IPS-NIHi7 (cell line): ENCODE data around the gene FOXO6.

Source experiments
- DNase-seq: peaks from one replicate; pipeline ENCODE4 v3.0.0; 2012; ENCODE audit warnings: mixed read lengths; ENCODE audit errors: extremely low spot score

FOXO6 gene

DNA sequence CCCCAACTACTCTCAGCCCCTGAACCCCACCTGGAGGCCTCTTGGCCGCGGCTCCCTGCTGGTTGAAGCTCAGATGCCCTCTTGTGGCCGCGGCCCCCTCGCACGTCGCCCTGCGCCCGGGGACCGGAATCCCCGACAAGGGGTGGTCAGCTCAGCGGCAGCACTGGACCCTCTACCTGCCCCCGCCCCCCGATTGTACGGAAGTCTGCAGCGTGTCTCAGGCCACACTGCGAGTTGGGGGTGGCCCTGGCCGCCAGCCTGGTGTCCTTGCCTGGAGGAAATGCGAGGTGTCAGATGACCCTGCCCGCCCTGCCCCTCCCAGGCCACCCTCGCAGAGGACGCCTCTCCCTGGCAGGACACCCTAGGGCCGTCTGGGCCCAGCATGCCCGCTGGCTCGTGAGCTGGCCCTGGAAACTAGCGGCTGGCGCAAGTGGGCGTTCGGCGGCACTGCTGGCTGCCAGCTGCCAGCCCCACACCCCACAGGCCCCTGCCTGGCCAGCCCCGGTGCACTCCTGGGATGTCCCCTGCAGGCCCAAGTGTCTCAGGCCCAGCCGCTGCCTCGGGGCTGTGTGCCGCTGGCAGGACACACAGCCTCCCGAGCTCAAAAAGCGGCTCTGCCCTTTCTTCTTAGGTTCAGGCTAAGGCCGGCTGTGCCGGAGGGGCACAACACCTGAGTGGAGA lies 62.4 kb downstream of the FOXO6 start:
- peak; percentile 68 for DNase-seq

DNA sequence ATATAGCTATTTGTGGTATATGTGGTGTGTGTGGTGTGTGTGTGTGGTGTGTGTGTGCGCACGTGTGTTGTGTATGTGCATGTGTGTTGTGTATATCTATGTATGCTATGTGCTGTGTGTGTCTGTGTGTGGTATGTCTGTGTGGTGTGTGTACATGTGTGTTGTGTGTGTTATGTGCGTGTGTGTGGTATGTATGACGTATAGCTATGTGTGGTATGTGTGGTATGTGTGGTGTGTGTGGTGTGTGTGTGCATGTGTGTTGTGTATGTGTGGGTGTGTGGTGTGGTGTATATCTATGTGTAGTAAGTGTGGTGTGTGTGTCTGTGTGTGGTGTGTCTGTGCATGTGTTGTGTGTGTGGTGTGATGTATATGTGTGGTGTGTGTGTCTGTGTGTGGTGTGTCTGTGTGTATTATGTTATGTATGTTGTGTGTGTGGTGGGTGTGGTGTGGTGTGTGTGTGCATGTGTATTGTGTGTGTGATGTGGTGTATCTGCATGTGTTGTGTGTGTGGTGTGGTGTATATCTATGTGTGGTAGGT lies 63.4 kb downstream of the FOXO6 start:
- no peak for DNase-seq

DNA sequence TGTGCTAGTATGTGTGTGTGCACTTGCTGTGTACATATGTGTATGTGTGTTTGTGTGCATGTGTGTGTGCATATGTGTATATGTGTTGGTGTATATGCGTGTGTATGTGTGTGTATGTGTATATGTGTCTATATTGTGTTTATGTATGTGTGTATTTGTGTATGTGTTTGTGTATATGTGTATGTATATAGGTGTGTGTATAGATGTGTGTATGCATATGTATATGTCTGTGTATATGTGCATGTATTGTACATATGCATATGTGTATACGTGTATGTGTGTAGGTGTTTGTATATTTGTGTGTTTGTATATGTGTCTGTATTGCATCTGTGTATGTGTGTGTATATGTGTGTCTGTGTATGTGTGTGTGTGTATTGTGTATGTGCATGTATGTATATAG lies 64.1 kb downstream of the FOXO6 start:
- no peak for DNase-seq

DNA sequence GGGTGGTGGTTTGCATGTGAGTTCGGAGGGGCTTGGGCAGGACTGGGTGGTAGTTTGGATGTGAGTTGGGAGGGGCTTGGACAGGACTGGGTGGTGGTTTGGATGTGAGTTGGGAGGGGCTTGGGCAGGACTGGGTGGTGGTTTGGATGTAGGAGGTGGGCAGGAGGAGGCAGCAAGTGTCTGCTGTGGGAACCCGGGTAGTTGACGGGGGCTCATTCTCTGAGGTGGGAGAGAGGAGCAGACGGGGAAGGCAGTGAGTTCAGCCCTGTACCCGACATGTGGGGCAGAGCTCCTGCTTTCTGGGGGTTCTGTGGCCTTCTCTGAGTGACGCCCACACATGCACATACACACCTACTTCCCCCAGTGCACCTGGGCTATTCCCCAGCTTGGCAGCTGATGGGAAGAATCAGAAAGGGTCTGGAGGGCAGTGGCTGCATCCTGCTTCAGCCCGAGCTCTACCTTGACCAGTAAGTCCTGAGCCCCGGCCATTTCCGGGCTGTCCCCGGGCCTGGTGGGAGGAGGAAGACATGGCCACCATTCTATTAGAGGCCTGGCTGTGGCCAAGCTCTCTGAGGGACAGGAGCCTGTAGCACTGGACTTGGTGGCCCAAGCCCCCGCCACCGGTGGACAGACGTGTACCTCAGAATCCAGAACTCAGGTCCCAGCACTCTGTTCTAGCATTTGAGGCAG lies 65.1 kb downstream of the FOXO6 start:
- no peak for DNase-seq

GRCh38 chr1:41427122-41427913 lies 66.1 kb downstream of the FOXO6 start:
- no peak for DNase-seq

GRCh38 chr1:41427916-41428737 lies 66.9 kb downstream of the FOXO6 start:
- no peak for DNase-seq

DNA sequence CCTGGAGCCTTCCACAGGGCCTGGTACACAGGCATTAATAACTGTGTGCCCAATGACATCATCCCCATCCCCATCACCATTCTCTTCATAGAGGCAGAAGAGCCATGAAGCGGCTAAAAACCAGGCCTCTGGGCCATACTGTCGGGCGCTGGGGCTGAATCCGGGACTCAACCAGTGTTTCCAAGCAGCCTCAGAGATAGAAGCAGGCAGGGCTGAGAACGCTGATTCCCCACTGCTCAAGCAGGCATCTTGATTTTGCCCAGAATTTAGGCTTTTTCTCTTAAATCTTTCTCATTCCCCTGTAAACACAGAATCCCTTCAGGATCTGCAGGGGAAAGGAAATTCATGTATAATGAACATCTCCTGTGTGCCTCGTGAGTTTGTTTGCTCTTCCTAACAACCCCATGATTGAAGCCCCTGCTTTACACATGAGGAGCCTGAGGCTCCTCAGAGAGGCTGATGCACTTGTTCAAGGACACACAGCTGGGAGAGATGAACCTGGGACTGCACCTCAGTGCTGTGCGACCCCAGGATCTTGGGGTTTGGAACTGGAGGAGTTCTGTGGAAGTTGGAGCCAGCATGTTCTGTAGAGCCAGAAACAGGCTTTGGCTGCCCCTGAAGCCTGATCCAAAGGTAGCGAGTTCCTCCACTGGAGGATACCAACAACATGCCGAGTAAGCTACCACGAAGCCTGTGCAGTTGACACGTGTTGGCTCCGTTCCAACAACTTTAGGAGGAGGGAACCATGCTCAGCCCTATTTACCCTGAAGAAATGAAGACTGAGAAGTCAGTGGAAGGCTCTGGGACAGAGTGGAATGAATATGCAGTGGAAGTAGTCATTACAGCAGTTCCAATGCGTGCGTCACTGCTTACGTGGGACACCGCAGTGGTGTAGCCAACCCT lies 67.8 kb downstream of the FOXO6 start:
- DNase-seq, result no peak

DNA sequence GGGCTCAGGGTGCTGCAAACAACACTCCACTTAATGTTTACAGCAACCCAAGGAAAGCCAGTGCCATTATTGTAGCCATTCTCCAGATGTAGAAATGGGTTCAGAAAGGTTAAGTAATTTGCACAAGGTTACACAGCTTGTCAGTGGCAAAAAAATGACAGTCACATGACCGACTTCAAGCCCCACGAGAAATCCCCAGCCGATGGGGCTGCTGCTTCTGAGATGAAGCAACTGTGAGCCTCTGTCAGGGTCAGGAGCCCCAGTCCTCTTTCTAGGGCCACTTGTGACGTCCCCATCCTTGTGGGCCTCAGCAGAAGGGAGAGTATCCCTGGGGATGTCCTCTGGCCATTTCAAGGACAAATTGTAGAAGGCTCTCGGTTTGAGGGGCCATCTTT lies 68.4 kb downstream of the FOXO6 start:
- no peak for DNase-seq

- DNase-seq, result no peak
Measured at GRCh38 chr1:41430069-41430468, 68.8 kb downstream of the FOXO6 start.

- DNase-seq, result no peak
Measured at GRCh38 chr1:41430582-41430981, 69.3 kb downstream of the FOXO6 start.

DNA sequence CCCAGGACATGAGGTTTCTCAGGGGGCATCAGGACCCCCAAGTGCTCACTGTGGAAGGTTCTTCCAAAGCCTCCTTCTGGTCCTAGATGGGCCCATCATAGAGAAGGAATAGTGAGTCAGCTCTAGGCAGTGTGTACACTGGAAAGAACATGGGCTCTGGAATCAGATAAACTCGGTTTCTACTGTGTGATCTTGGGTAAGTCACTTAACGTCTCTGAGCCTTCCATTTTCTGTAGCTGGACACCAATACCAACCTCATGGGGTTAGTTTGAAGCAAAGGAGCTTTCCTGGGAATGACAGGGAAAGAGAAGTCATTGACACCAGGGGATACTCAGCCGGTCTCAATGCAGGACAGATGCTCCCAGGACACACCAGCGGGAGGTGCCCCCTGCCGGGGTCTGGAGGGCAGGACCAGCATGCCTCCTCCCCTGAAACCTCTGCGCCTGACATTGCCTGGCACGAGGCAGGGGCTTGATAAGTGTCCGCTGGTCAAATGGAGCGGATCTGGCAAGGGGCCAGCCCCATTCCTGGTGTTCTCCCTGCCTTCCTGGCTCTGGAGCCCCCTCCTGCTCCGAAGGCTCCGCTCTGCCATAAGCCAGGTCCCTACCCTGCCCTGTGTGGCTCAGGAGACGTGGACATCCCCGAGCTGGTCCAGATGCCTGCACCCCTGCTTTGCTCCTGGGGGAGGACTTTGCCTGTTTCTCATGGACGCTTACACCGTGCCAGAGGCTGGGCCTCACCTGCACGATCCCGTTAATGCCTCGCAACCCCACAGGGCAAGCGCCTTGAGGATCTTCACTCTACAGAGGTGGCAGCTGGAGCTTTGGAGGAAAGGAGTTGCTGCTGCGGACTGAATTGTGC lies 70.5 kb downstream of the FOXO6 start:
- no peak for DNase-seq
